Chondrocyte (in vitro differentiated cells): Measurements from ENCODE around the gene TULP1. TPM values are rescaled to one million over a fixed set of nuclear protein-coding genes. Genes with fewer than 3 reads are reported as not detected.

Source experiments
- DNase-seq: peaks from one replicate; pipeline ENCODE4 v3.0.0; 2021; ENCODE audit warnings: mixed read lengths, low spot score
- H3K27ac Mint-ChIP-seq: one replicate; pipeline ENCODE4 v1.8.0; 2021; ENCODE audit warnings: mild to moderate bottlenecking, moderate library complexity, mixed read lengths; ENCODE audit not compliant: unreplicated experiment
- H3K27me3 Mint-ChIP-seq: 2 replicates; pipeline ENCODE4 v1.8.0; 2021; ENCODE audit warnings: low read depth, mixed read lengths
- H3K36me3 Mint-ChIP-seq: 2 replicates; pipeline ENCODE4 v1.8.0; 2021; ENCODE audit warnings: low read depth, mixed read lengths
- H3K4me1 Mint-ChIP-seq: 2 replicates; pipeline ENCODE4 v1.8.0; 2021; ENCODE audit warnings: low read depth, mild to moderate bottlenecking, mixed read lengths
- H3K4me3 Mint-ChIP-seq: one replicate; pipeline ENCODE4 v1.8.0; 2021; ENCODE audit warnings: mild to moderate bottlenecking, moderate library complexity, mixed read lengths; ENCODE audit not compliant: unreplicated experiment
- H3K9me3 Mint-ChIP-seq: 2 replicates; pipeline ENCODE4 v1.8.0; 2021; ENCODE audit warnings: low read depth, mixed read lengths
- total RNA-seq: library from RNA; stranded (reverse); gene quantifications from 3 replicates; pipeline ENCODE4 v1.2.1, GENCODE V29; 2021
- TF ChIP-seq, protein P1 (sequence below): fragments of 200-600 bp; sonication (generic); IDR thresholded peaks from 2 replicates; pipeline ENCODE4 v1.5.0; 2021; ENCODE audit warnings: antibody characterized with exemption, mild to moderate bottlenecking, moderate library complexity

Gene TULP1
- total RNA-seq, 1 donor from 2014 or later: not detected

DNA sequence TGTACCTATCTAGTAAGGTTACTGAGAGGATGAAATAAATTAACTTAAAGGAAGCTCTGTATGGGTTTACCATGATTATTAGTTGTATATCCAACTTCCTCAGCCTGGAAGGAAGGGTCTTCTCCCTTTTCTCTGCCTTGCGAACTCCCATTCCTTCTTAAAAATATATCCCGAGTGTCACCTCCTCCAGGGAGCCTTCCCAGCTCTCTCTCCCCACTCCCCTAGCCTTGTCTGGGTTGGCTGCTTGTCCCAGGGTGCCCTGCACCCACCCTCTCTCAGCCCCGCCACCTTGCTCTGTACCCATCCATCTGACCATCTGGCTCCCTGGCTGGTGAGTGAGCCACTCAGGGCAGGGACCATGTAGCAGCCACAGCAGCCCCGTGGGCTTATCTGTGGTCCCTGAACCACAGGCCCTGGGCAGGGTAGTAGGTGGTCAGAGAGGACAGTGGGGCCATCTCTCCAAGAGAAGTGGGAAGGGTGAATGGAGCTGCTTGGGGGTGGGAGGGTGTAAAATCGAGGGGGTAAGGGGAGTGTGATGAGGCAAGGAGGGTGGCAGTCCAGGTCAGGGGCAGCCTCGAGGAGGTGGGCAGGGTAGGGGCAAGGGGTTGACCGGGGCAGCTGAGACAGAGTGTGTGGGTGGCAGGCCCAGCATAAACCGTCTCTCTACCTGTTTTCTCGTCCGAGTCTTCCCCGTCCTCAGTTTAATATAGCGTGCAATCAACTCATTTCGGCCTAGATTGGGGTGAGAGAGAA lies 28.6 kb downstream of the TULP1 start:
- Mint-ChIP-seq H3K27me3 (no peaks in the 10 kb centered on the region), H3K4me3 (no peak overlapping the region), H3K36me3 (peaks cover 6% of the 10 kb centered on the region), H3K4me1 (peaks cover 33% of the 10 kb centered on the region), H3K9me3 (no peaks in the 10 kb centered on the region), H3K27ac (peak overlapping the region; percentile 12)
- no peak for DNase-seq
- TF ChIP-seq, protein P1, sequence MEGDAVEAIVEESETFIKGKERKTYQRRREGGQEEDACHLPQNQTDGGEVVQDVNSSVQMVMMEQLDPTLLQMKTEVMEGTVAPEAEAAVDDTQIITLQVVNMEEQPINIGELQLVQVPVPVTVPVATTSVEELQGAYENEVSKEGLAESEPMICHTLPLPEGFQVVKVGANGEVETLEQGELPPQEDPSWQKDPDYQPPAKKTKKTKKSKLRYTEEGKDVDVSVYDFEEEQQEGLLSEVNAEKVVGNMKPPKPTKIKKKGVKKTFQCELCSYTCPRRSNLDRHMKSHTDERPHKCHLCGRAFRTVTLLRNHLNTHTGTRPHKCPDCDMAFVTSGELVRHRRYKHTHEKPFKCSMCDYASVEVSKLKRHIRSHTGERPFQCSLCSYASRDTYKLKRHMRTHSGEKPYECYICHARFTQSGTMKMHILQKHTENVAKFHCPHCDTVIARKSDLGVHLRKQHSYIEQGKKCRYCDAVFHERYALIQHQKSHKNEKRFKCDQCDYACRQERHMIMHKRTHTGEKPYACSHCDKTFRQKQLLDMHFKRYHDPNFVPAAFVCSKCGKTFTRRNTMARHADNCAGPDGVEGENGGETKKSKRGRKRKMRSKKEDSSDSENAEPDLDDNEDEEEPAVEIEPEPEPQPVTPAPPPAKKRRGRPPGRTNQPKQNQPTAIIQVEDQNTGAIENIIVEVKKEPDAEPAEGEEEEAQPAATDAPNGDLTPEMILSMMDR: no peak

DNA sequence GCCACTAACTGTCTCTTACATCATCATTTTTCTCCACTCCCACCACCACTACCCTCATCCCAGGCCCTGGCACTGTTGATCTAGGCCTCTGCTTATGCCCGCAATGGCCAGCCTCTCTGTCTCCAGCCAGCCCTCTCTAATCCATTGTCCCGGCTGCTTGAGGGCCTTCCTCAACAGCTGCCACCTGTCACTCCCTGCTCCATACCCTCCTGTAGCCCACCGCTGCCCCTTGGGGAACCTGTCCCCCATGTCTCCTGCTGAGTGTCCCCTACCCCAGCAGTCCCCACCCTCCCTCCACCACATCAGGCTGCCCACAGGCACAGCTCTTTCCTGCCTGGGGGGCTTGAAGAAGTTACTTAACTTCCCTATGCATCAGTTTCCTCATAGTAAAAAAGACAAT lies 29.2 kb downstream of the TULP1 start:
- no peak for DNase-seq
- Mint-ChIP-seq H3K9me3 (no peaks in the 10 kb centered on the region), H3K36me3 (peaks cover 7% of the 10 kb centered on the region), H3K4me3 (no peak overlapping the region), H3K27me3 (no peaks in the 10 kb centered on the region), H3K27ac (no peak overlapping the region), H3K4me1 (peaks cover 31% of the 10 kb centered on the region)
- TF ChIP-seq, protein P1: no peak

DNA sequence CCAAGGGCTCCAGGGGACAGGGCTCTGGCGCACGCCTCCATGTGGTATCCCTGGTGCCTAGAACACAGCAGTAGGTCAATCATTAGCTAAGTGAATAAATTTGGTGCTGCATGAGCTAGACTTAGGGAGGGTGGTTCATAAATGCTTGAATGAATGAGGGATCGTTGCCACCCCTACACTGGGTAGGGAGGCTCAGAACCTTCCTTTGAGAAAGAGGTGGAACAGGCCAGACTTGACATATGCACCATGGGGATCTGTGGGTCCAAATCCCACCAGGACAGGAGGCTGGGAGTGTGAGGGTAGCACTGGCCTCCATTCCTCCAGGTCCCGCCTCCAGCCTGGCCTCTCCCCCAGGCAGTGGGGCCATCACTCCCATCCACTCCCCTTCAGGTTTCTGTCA lies 29.6 kb downstream of the TULP1 start:
- peaks cover 9% of the 10 kb centered on the region for H3K36me3 Mint-ChIP-seq
- TF ChIP-seq, protein P1: no peak
- no peak overlapping the region for H3K4me3 Mint-ChIP-seq
- H3K9me3 Mint-ChIP-seq: no peaks in the 10 kb centered on the region
- no peak overlapping the region for H3K27ac Mint-ChIP-seq
- DNase-seq: no peak
- H3K4me1 Mint-ChIP-seq: peaks cover 26% of the 10 kb centered on the region
- H3K27me3 Mint-ChIP-seq: no peaks in the 10 kb centered on the region

DNA sequence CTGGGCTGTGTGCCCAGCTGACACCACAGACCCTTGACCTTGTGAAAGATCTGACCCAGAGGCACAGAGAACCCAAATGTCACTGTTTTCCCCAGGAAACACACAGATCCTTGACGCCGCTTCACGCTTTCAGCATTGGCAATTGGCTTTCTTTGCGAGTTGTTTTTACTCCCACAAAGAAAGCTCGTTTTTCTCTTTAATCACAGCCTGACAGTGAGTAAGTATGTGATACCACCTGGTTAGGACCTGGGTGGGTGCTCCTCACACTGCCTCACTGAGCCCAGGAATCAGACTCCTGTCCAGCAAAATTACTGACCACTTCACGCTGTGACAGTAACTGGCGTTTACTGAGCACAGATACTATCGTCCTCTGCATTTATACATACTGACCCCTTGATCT lies 31.5 kb downstream of the TULP1 start:
- Mint-ChIP-seq H3K4me1 (peaks cover 15% of the 10 kb centered on the region), H3K36me3 (peaks cover 9% of the 10 kb centered on the region), H3K9me3 (no peaks in the 10 kb centered on the region), H3K4me3 (no peak overlapping the region), H3K27me3 (no peaks in the 10 kb centered on the region), H3K27ac (no peak overlapping the region)
- no peak for DNase-seq
- TF ChIP-seq, protein P1: no peak

DNA sequence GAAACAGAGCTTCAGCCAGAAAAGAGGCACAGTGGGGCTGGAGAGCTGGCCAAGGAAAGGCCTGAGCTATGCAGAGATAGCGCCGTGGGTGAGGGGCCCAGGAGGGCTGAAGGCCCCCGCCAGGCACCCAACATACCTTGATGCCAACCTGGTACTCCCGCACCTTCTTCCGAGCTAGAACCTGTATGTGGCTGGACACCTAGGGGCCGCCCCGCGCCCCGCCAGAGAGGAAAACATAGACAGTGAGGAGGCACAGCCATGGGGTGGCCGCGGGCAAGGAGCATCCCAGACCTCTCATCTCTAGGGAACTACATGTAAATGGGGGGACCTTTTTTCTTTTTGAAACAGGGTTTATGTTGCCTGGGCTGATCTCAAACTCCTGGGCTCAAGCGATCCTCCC lies 32.5 kb downstream of the TULP1 start:
- Mint-ChIP-seq H3K9me3 (no peaks in the 10 kb centered on the region), H3K27me3 (no peaks in the 10 kb centered on the region), H3K27ac (no peak overlapping the region), H3K36me3 (peaks cover 11% of the 10 kb centered on the region), H3K4me3 (no peak overlapping the region), H3K4me1 (peaks cover 9% of the 10 kb centered on the region)
- TF ChIP-seq, protein P1: no peak
- DNase-seq: no peak
